PC-3 (cell line): ENCODE results near the gene FBXW2.

Source experiments
- CTCF ChIP-seq: fragments of 300-600 bp; sonication (generic); conservative IDR thresholded peaks from 2 replicates; pipeline ENCODE4 v1.5.1; 2017; ENCODE audit warnings: antibody characterized with exemption, low read depth, mild to moderate bottlenecking, low read length
- EZH2 ChIP-seq: fragments of 300-600 bp; sonication (generic); IDR thresholded peaks from one replicate; pipeline ENCODE4 v1.6.1; 2017; ENCODE audit warnings: antibody characterized with exemption, mild to moderate bottlenecking, low read length; ENCODE audit not compliant: unreplicated experiment
- EZH2phosphoT487 ChIP-seq: fragments of 300-600 bp; sonication (generic); IDR thresholded peaks from 2 replicates; pipeline ENCODE4 v1.6.1; 2018; ENCODE audit warnings: mild to moderate bottlenecking, antibody characterized with exemption, low read length, borderline replicate concordance

GRCh38 chr9:120734607-120735410 is 58.4 kb downstream of the FBXW2 start:
- TF ChIP-seq CTCF: no peak
- no peak for TF ChIP-seq EZH2
- TF ChIP-seq EZH2phosphoT487: no peak
